ENCODE measurements around the gene SCNM1.

GRCh38 chr1:151144474-151145303 lies 21.3 kb upstream of the SCNM1 start:
- no peak for TF ChIP-seq CTCF (IDR thresholded peaks at IDR 0.05 in 2 of 3, conservative IDR thresholded peaks at IDR 0.05 in 1 of 3; ENCODE audit: borderline replicate concordance in 1 of 3, insufficient read depth in 1 of 3, low read depth in 2 of 3, low read length in 2 of 3)
- TF ChIP-seq ZNF274 (IDR thresholded peaks at IDR 0.05; ENCODE audit: low read depth, low read length): no peak
- TF ChIP-seq POLR2A (IDR thresholded peaks at IDR 0.05; ENCODE audit: borderline replicate concordance, extremely low read depth, insufficient read depth, insufficient read length): no peak
- TF ChIP-seq SIN3A (IDR thresholded peaks at IDR 0.05; ENCODE audit: low read depth): no peak
- no peak for TF ChIP-seq EZH2 (IDR thresholded peaks at IDR 0.05)
- no peak for TF ChIP-seq EZH2phosphoT487 (IDR thresholded peaks at IDR 0.05; ENCODE audit: borderline replicate concordance)
- no peak for TF ChIP-seq ZBTB33 (IDR thresholded peaks at IDR 0.05; ENCODE audit: extremely low read depth, insufficient replicate concordance, low read length)
- TF ChIP-seq POLR2AphosphoS5 (IDR thresholded peaks at IDR 0.05; ENCODE audit: low read depth, low read length): no peak
- TF ChIP-seq REST (IDR thresholded peaks at IDR 0.05; ENCODE audit: low read depth): no peak
